Suppressor macrophage treated with lipopolysaccharide for 4 hours (primary cell): ENCODE data around the gene RAB27A.
"Not testable (repeated sequence)": the region's sequence is repeated elsewhere in the genome, so short reads cannot be mapped to it uniquely, and the experiment has no call there.

Source experiments
- DNase-seq: peaks from one replicate; pipeline ENCODE4 v3.0.0-alpha.2; 2020

Gene RAB27A

GRCh38 chr15:55249885-55250284, 39.7 kb downstream of the RAB27A start:
- DNase-seq = not testable (repeated sequence)

GRCh38 chr15:55248895-55249294, 40.7 kb downstream of the RAB27A start:
- no peak for DNase-seq

- no peak for DNase-seq
Measured at GRCh38 chr15:55247766-55248427, 41.7 kb downstream of the RAB27A start.

- peak; percentile 61 for DNase-seq
Measured at GRCh38 chr15:55247311-55247710, 42.3 kb downstream of the RAB27A start.

GRCh38 chr15:55246567-55246966, 43.0 kb downstream of the RAB27A start:
- no peak for DNase-seq

- DNase-seq = no peak
Measured at GRCh38 chr15:55245059-55245458, 44.6 kb downstream of the RAB27A start.

GRCh38 chr15:55241891-55242290, 47.7 kb downstream of the RAB27A start:
- DNase-seq = no peak

- no peak for DNase-seq
Measured at GRCh38 chr15:55241186-55241585, 48.4 kb downstream of the RAB27A start.

GRCh38 chr15:55240125-55240760, 49.4 kb downstream of the RAB27A start:
- DNase-seq = no peak

- no peak for DNase-seq
Measured at GRCh38 chr15:55239440-55240124, 50.0 kb downstream of the RAB27A start.

- no peak for DNase-seq
Measured at GRCh38 chr15:55238877-55239276, 50.7 kb downstream of the RAB27A start.

GRCh38 chr15:55237219-55238130, 52.1 kb downstream of the RAB27A start:
- DNase-seq = no peak

- DNase-seq = no peak
Measured at GRCh38 chr15:55235546-55236036, 54.0 kb downstream of the RAB27A start.

- DNase-seq = no peak
Measured at GRCh38 chr15:55234800-55235104, 54.9 kb downstream of the RAB27A start.

- DNase-seq = no peak
Measured at GRCh38 chr15:55234104-55234799, 55.4 kb downstream of the RAB27A start.

- DNase-seq = no peak
Measured at GRCh38 chr15:55231455-55231854, 58.2 kb downstream of the RAB27A start.

GRCh38 chr15:55230953-55231352, 58.7 kb downstream of the RAB27A start:
- DNase-seq = no peak

- no peak for DNase-seq
Measured at GRCh38 chr15:55230051-55230670, 59.5 kb downstream of the RAB27A start.

GRCh38 chr15:55226127-55226526, 63.5 kb downstream of the RAB27A start:
- DNase-seq = no peak

- no peak for DNase-seq
Measured at GRCh38 chr15:55224892-55225291, 64.7 kb downstream of the RAB27A start.

- peak; percentile 32 for DNase-seq
Measured at GRCh38 chr15:55222588-55222987, 67.0 kb downstream of the RAB27A start.
